HG03378 (cell line): ENCODE results near the gene TERT.
A peak's percentile ranks its signal among the peaks of the same experiment; 100 is the strongest.

Source experiments
- ATAC-seq: cut with Tn5 transposase; IDR thresholded peaks from one replicate; pipeline ENCODE4 v1.9.1; 2021; ENCODE audit warnings: mild to moderate bottlenecking, moderate library complexity; ENCODE audit not compliant: unreplicated experiment

TERT gene

DNA sequence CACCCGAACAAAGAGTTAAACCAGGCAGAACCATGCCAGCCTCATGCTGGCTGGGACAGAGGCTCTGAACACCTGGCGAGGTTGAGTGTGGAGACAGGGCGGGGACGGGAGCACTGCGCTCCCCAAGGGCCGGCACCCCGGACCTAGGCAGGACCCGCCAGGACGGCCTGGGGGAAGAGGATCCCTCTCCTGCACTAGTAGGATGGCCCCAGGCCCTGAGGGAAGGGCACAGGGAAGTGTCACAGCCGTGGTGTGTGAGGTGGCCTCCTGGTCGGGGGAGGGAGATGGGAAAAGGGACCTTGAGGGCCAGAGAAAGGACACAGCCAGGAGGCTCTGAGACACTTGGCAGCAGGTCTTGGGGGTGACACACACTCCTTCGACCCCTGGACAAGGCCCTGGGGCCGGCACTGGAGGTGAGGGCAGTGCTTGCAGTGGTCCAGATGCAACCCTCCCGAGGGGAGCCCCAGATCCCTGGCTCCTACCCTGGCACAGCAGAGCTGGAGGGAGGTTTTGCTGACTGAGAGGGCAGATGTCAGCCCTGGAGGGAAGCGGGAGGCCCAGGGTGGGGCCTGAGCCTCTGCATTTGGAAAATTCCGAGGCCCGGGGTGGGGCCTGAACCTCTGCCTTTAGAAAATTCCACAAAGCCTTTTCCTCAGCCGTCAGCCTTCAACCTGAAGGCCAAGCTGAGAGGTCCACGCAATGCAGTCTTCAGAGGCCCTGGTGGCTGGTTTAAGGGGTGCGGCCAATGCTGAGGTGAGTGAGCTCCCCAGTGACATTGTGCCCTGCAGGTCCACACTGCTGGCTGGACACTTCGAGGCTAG lies 24.8 kb upstream of the TERT start:
- ATAC-seq: no peak

DNA sequence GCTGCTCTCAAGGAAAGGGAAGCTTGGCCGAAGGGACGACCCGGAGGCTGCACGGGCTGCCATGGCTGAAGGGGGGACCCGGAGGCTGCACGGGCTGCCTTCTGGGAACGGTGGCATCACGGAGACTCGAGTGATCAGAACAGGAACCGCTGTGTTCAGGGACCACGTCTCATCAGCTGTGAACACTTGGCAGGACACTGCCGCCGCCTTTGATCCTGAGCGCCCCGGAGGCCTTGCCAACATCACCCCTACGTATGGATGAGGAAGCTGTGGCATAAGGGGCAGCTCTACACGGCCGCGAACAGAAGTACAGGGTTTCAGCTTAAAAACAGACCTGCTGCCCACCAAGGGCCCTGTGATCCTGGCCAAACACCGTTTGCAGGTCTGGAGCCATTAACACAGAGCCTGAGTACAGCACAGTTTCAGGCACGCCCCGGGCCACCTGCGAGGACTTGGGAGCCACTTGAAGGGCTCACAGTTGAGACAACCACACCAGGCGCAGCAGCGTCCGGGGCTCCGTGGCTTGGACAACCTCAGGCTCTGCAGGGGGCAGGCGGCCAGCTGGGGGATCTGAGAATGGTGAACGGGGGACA lies 23.9 kb upstream of the TERT start:
- ATAC-seq: no peak

DNA sequence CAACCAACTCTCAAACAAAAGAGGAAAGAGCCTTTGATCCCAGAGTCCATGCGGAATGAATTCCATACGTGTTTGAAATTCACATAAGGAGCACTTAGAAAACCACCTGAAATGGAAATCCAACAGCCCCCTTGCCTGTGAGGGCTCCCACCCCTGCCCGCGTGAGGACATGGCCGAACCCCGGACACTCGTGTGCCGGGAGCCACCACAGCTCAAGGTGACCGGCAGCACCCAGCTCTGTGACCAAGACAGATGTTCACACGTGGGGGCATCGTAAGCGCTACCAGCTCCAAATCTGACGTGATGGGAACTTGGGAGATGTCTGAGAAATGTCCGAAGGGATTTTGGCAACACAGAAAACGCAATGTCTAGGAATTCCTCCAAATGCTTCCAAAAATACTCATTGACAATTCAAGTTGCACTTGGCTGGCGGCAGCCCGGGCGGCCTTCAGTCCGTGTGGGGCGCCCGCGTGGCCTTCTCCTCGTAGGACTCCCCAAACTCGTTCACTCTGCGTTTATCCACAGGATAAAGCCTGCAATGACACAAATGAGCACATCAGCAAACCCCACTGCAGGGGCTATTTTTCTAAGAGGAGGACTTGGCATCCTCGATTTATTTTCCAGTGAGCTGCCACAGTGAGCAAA lies 23.2 kb upstream of the TERT start:
- no peak for ATAC-seq

DNA sequence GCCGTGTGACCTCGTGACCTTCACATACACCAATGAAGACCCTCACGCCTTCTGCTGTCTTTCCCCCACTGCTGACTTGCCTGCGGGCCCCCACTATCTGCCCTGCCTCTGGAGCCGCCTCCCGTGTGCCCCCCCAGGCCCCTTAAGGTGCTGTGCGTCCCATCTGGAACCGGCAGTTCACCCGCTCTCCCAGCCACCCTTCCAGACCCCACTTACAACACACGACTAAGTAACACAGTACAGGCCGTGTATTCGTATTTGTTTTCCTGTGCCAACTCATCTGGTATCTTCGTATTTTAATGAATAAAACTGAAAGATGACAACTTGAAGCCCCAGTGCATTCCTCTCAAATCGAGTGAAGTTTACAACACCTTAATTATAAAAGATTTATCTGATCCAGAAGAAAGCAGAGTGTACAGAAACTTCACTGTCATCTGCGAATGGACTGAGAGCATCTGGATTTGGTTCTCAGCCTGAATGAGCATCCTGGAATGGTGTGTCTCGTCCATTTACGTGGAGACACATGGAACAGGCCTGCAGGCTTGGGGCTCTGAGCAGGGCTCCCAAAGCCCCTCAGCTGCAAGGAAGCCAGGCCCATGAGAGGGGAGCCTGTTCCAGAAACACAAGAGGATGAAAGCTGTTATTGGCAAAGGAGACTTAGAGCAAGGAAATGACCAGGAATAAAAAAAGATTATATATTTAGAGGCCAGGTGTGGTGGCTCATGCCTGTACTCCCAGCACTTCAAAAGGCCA lies 21.9 kb upstream of the TERT start:
- no peak for ATAC-seq

DNA sequence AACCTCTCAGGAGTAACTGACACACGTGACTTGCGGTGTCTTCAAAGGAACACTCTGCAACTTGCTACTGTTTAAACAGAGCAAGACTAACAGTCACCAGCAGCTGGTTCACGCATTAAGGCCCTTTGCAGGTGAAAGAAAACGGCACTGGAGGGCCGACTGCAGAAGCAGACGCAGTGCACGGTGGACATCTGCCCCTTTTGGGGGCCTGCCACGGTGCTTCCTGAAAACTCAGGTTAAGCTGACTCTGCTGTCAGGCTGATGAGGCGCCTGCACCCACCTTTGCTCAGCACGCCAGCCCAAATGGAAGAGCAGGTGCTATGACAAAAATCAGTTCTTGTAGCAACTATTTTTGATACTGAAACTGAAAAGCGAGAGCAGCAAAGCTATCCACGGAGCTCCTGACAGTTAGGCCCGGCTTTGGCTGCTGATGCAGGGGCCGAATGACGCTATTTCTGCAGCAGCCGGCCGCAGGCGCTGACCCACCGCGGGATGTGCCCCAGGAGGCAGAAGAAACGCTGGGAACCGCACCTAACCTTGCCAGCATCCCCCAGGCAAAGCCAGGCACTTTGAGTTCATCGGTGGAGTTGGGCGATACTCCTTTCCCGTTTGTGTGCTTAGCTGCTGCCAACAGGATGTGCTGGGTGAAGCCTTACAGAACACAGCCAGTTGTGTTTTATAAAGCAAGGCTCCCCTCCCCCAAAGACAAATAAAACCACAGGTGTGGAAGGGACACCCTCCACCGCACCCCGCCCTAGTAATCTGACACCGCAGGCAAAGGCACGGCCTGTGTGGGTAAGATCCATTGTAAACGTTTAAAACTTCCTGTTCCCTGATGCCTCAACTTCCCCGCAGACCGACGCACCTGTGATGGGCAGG lies 21.1 kb upstream of the TERT start:
- peak; percentile 54 for ATAC-seq

DNA sequence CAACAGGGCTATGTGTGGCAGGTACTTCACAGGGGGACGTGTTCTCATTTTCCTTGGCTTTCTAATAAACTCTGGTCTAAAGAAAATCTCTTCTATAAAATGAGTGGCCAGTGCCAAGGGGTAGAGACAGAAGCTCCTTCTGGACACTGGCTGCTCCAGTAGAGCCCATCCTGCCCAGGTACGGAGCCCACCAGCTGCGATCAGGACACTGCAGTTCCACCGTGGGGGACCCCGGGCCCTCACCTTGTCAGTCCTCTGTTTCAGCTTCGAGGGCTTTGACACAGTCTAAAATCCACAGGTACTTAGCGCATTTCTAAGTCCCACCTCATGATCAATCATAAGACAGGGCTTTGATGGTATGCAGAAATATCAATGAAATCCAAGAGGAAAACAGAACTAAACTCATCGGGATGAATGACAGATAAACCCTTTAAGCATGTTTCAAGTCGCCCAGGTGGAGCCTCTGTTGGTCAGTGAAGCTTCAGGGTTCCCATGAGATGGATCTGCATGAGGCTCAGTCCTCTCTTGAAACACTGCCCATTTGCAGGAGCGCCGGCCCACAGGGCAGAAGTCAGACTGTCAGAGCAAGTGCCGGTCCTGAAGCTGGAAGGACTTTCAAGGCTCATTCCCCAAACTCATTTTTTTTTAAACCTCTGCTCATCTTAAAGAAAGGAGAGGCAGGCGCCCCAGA lies 20.3 kb upstream of the TERT start:
- no peak for ATAC-seq

DNA sequence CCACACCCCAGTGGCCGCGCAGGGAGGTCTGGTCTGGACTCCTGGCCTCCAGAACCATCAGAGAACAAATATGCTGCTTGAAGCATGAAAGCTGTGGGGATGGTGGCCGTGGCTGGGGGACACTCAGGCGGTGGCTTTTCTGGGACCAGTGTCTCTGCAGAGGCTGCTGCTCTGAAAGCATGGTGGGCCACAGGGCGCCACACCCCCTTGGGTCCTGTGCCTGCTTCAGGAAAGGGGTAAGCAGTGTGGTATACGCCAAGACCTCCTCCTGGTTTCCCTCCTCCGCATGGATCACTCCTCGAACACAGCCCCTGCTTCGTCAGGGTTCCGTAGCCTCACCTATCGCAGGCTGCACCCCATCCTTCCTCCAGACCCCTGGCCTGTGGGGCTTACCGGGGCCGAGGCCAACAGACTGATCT lies 19.7 kb upstream of the TERT start:
- ATAC-seq: no peak

DNA sequence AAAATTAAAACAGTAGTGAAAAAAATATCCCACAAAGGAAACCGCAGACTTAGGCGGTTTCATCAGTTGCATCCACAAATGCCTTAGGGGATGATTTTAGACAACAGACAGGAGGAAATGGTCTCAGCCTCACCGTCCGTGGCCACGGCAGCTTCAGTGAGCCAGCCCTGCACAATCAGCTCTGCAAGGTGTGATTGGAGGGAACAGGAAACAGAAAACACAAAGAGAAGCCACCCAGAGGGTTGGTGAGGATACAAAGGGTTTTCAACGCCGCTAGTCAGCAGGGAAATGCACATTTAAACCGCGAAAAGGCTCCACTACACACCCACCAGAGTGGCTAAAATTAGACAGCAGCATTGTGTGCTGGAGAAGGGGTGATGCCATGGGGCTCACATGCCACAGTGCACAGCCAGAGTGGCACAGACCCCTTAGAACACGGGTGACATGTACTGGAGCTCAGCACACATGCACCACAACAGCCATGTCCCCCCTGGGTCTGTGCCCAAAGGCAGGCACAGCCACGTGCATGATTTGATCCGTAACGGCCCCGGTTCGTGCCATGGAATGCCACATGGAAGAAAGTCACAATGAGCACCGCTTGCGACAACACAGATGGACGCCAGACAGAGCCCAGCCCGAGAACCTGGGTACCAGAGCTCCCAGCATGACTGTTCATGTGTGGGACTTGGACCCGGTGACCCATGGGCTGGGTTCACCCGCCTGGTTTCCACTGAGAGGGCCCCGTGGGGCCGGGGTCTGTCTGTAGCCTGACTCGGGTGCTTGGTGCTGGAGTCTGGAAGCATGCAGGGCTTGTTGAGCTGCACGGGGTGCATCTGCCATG lies 18.3 kb upstream of the TERT start:
- ATAC-seq: peak; percentile 83

DNA sequence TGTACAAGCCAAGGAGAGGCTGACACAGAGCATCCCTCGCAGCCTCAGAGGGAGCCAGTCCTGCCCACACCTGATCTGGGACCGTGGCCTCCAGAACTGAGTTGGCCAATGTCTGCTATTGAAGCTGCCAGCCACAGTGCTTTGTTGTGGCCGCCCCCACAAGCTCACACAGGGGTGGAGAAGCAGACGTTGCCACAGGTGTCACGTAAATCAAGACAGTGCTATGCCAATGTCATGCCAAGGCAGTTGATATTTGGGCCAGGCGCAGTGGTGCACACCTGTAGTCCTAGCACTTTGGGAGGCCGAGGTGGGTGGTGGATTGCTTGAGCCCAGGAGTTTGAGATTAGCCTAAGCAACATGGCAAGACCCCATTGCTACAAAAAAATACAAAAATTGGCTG lies 17.3 kb upstream of the TERT start:
- no peak for ATAC-seq

DNA sequence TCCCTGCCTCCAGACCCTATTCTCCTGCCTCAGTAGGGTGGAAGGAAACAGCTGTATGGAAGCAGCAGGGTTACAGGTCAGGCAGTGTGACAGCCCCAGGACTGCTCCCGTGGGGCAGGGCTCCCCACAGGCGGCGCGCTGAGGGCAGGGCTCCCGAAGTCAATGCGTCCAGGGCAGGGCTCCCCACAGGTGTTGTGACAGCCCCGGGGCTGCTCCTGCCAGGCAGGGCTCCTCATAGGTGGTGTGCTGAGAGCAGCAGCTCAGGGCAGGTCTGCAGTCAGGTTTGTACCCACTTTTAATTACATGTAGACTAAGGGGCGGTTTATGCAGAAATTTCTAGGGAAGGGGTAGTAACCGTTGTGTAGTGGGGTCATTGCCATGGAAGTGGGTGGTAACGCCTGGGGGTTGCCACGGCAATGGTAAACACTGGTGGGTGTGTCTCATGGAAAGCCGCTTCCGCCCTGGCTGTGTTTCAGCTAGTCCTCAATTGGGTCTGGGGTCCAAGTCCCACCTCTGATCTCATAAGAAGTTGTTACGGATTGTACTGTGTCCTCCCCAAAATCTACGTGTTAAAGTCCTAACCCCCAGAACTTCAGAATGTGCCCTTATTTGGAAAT lies 16.7 kb upstream of the TERT start:
- ATAC-seq: no peak

DNA sequence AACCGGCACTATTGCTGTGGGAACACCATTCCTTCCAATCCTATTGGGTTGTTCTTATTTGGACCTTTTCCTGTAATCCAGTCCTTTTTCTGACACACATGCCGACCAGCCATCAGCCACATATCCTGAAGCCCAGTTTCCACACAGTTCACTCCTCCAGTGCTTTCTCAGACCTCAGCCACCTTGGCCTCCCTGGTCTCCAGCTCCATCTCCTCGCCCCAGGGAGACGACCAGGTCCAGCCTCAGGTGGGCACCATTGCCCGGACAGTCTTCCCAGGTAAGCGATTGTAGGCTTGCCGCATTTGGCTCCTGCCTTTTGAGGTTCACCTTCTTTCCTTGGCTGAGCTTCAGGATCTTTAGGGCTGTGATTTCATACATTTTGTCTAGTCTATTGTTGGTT lies 15.2 kb upstream of the TERT start:
- ATAC-seq: no peak

DNA sequence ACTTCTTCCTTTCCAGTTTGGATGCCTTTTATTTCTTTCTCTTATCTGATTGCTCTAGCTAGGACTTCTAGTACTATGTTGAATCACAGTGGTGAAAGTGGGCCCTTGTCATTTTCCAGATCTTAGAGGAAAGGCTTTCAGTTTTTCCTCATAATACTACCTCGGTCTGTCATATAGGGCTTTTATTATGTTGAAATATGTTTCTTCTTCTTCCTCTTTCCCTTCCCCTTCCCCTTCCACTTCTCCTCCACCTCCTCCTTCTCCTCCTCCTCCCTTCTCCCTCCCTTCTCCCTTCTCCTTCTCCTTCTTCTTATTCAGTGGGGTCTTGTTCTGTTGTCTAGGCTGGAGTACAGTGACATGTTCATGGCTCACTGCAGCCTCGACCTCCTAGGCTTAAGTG lies 9.2 kb upstream of the TERT start:
- ATAC-seq: no peak

DNA sequence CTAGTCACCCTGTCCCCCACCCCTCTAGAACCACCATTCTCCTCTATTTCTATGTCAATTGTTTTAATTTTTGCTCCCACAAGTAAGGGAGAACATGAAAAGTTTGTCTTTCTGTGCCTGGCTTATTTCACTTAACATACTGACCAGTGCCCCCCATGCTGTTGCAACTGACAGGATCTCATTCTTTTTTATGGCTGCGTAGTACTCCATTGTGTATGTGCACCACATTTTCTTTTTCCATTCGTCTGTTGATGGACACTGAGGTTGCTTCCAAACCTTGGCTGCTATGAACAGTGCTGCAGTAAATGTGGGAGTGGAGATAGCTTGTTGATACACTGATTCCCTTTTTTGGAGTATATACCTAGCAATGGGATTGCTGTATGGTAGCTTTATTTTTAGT lies 7.4 kb upstream of the TERT start:
- no peak for ATAC-seq

DNA sequence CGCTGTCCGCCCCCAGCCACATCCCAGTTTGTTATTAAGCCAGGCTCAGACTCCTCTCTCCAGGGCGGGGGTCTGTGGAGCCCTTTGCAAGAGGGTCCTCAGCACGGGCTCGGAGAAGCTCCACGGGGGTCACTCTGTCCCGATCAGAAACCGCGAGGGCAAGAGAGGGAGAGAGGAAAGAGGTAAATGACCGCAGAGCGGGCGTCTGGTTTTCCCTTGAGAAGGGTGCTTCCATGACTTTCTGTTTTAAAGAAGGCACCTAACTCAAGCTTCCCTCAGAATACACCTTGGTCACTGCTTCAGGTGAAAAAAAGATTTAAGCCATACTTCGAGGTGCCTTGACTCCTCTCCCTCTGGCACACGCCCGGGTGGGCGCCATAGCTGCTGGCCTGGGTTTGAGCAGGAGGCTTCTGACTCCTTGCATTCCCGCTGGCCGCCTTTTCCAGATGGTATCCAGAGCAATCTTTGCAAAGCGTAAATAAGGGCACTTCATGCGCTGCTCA lies 5.8 kb upstream of the TERT start:
- ATAC-seq: no peak

DNA sequence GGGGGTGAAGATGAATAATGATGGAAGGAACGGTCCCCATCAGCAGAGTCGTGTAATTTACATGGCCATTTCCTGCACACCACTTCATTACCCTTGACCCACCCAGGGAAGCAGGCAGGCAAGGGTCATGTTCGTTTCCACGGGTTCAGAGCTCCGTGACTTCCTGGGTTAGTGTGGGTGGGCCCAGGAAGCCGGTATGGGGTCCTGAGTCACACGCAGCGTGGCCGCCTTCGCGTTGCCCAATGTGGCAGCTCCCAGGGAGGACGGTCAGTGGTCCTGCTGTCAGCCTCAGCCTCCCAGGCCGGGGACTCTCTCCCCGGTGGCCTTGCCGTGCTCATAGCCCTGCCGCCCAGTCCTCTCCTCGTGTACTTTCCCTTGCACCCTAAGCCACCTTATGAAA lies 5.1 kb upstream of the TERT start:
- ATAC-seq: no peak

DNA sequence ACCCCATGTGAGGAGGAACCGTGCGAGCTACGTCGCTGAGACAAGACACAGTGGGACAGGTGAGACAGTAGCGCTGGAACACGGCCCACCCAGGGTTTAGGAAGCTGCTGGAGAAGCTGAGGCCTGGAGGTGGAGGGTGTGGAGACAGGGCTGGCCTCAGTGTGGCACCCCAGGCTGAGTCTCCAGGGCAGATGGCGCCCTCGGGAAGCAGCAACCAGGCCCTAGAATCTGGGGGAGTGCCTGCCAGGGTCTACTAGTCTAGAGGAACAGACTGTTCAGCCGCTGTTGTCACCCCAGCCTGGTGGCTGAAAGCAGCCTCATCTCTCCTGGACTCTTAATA lies 4.6 kb upstream of the TERT start:
- no peak for ATAC-seq

DNA sequence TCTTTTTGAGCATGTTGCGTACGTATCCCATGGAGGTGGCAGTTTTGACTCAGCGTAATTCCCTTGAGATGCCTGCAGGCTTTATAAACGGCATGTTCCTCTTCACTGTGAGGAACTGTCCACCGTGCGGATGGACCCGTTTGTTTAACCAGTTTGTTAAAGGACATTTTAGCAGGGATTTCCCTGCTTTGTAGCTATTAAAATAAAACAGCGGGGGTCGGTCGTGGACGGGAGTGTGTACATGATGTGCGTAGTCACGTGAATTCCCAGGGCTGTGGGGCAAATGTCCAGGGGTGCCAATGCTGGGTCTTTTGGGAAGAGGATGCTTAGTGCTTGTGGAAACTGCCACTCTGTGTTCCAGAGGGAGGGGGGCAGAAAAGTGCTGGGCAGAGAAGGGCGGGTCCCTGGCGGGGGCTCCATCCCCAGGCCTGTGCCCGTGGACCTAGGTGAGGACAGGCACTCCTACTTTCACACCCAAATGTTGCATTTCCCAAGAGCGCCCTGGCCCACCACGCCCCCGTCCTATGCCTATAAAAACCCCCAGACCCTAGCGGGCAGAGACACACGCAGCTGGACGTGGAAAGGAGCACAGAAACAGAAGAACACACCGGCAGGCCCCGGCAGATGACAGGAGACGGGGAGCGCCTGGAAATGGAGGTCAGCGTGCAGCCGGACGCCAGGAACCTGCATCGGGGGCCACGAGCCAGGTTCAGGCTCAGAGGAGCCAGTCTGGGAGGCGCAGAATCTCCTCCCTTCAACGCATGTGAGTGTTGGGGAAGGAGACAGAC lies 4.0 kb upstream of the TERT start:
- no peak for ATAC-seq

DNA sequence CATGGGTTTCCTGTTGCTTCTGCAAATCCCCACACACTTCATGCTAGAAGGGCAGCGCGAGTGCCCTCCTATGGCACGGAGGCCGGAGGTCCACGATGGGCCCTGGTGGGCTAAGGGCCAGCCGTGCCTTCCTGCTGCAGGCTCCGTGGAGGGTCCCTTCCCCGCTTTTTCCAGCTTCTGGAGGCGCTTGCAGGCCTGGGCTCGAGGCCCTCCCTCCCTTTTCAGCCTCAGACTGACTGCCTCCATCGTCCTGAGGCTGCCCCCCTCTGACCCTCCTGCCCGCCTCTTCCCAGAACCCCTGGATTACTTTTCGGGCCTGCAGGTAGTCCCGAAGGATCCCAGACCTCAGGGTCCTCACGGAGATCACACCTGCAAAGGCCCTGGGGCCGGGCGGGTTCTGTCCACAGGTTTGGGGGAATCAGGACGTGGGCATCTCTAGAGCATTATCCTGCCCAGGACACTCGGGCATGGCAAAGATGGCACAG lies 3.2 kb upstream of the TERT start:
- ATAC-seq: no peak
